OCI-M2 (cell line): Measurements from ENCODE around the gene WDR48.

Experiments used
- DNase-seq: peaks from one replicate; lab custom pipeline; 2025; ENCODE audit not compliant: unreplicated experiment; lab: John Stamatoyannopoulos, UW

WDR48 gene

DNA sequence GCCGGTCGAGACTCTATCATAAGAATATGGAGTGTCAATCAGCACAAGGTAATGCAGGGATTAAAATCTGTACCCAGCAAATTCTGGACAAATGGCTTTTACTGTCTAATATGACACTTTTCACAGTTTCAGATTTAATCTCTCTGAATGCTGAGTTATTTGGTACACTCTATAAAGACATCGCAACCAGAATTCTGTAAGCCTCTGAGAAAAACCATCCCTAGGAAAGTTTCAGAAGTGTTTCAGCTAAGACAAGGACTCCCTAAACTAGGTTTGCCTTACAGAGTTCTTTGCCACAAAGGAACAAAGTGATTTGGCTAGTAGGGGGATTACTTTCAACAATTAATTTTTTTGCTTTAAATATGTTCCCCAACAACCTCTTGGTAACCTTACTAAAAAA lies 11.3 kb downstream of the WDR48 start:
- no peak for DNase-seq

DNA sequence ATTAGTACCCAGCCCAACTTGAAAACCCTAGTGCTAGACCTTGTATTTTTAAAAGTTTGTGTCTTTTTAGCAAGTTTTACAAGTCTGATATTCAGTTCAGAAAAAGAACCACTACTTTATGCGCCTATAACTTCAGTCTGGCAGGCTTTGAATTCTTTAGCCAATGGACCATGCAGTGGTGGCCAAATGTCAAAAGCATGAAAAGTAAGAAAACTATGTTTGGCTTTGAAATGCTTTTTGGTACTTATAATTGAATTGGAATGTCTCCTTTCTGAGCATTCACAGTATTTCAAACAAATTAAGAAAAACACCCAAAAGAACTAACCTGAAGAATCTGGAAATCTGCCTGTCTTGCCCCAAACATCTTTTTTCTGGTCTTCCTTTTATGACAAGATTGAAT lies 12.8 kb downstream of the WDR48 start:
- DNase-seq: no peak

DNA sequence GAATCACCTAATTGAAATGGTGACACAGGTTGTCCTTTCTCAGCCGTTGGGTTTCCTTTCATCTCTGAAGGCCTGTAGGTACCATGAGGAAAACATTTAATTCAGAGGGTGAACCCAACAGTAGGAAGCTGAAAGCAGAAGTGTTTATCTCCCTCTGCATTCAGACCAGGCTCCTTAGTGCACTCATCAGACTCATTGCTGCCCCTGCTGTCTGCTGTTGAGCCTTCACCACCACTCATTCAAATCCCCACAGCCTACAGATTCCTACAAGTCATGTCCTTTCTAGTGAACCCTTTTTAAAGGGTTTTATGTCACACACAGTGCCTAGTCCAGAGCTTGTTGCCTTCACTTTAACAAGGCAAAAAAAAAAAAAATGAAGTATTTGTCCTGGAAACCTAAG lies 13.4 kb downstream of the WDR48 start:
- DNase-seq: no peak

DNA sequence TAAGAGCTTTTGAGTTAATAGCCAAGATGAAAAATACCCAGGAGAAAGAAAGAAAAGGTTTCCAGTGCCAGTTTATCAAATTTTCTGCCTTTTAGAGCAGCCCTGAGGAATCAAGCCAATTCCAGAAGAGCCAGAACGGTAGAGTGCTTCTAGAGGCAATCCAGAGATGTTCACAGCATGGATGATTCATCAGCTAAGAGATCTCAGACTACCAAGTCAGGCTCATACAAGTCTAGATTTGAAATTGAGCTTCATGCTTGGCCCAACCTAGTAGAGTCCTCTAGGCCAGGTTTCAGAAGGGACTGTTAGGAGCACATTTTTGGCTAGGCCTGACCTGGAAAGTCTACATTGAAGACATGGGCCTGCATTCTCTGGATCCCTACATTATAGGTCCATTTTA lies 15.5 kb downstream of the WDR48 start:
- no peak for DNase-seq

DNA sequence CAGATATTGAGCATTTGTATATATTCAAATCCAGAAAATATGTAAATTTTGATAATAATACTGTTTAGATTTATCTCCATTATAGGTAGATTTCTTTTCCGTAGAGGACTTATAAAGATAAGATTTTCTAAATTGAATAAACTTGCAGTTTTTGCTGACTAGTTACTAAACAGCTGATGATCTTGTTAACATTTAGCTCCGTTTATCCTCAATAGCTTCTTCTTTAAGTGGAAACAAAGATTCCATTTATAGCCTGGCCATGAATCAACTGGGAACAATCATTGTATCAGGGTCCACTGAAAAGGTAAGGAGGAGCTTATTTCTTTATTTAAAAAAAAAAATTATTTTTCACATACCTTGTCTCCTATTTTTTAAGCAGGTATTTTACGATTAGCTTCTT lies 16.7 kb downstream of the WDR48 start:
- no peak for DNase-seq

DNA sequence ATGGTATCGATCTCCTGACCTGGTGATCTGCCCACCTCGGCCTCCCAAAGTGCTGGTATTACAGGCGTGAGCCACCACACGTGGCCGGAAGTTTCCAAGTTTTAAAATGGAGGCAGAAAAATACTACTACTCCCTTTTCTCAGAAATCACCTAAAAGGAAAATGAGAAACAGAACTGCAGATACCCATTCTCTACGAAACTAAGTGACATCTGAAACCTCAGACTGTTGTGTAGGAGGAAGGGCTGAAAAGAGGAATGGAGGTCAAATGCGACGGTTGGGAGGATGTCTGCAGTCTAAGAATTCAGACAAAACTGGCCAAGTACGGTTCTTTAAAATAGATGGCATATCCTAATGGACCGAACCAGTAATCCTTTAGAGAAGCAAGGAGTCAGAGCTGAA lies 24.1 kb downstream of the WDR48 start:
- DNase-seq: no peak

DNA sequence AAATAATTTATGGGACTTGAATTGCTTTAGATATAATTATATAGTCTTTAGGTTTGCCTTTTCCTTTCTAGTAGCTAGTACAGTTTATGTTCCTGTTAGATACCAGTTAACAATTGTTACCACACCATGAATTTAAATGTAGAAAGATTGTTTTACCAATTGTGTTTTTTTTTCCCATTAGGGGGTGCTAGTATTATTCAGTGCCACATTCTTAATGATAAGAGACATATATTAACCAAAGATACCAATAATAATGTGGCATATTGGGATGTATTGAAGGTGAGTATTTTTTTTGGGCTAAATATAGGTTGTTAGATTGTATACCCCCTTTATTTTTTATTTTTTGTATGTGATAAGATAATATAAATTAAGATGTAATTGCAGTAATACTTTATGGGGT lies 27.7 kb downstream of the WDR48 start:
- no peak for DNase-seq

DNA sequence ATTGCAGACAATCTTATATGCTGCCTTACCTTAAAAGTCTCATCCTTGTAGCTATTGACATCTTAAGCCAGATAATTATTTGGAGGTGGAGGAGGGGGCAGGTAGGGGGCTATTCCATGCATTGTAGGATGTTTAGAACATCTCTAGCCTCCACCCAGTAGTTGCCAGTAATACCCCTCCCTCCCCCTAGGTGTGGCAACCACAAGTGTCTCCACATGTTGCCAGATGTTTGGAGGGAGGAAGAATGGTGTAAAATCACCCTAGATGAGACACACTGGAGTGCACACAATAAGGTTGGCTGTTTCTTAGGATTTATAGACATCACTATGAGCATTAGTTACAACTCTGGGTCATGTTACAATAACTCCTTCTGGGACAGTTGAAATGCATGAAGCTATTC lies 28.2 kb downstream of the WDR48 start:
- DNase-seq: no peak

DNA sequence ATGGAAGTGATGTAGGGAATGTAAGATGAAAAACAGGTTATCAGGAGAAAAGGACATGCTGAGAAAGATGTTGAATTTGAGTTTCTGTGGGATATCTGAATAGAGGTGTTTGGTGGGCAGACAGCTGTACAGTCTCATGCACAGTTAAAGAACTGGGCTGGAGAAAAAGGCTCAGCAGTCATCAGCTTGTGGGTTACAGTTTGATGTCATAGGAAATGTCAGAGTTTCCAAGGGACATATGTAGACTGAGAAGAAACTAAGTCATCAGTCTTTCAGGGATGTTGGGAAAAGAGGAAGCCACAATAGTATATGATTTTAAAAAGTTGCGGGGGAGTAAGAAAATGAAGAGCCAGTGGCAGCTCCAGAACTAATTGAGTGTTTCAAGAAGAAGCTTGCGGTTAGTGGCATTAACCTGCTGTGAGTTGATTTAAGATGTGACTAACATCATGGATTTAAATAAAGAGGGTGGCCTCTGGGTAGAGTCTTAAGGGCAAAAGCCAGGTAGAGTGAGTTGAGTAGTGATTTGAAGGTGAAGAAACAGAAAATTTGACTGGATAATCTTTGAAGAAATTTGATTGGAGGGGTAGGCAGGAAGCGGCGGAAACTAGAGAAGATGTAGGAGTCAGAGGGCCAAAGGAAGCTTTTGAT lies 31.0 kb downstream of the WDR48 start:
- no peak for DNase-seq

DNA sequence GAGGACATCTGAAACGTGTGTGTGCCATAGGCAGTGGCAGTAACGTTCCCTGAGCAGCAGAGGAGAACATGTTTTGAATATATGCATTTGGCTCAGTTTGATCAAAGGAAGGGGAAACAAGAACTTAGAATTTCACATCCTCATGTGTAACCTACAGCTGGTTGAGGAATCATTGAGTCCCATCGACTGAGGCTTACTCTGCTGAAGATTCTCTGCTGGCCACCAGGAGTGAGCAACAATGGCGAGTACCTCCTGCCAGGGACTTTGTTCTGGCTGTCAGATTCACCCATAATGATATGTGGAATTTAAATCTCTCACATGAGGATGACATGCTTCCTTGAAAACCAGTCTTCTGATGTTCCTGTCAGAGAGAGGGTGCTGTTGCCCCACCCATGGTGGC lies 34.3 kb downstream of the WDR48 start:
- DNase-seq: no peak

DNA sequence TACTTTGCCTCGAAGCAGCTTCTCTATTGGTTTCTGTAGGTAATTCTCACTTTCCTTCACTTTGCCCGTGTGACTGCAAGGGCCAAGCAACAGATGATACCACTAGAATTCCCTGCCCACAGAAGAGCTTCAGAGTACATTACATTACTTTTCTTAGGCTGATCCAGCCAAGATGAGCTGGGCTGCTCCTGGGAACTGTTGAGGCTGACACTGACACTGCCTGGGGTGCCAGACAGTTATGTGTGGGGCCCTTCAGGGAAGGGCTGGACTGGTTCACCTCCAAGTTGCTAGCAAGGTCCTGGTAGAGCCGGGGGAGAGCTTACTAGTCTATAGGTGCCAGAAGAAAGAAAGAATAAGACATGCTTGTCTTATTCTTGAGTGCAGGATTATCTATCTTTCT lies 36.6 kb downstream of the WDR48 start:
- no peak for DNase-seq

DNA sequence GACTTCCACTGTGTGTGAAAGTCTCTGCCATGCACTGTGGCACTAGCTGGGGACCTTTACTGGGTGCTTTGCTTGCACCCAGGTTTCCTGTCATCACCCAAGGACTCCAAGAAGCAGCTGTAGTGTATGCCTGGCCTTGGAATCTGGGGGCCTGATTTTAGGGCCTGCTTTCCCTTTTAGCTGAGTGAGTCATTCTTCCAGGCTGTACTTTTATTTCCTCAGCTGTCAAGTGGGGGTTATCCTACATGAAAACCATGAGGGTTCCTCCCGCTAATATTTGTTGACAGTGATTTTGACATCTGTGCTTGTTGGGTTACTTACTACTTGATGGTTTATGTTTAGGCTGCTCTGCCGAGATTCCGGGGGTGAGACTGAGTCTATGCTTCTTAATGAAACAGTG lies 37.1 kb downstream of the WDR48 start:
- no peak for DNase-seq

DNA sequence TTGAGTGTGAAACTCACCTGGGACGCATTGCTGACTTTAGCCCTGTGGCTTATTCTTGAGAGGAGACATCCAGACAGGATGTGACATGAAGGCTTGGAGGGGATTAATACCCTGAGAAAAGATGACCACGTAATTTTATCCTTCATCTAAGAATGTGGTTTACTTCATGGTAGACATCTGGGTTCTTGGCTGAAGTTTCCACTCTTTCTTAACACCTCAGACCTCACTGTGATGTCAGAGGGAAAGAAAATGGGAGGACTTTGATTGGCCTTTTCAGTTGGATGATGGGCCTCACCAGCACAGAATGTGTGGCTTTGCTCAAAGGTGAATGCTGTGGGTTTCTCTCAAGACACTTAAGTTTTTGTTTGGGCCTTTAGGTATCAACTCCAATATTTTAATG lies 39.1 kb downstream of the WDR48 start:
- DNase-seq: no peak

DNA sequence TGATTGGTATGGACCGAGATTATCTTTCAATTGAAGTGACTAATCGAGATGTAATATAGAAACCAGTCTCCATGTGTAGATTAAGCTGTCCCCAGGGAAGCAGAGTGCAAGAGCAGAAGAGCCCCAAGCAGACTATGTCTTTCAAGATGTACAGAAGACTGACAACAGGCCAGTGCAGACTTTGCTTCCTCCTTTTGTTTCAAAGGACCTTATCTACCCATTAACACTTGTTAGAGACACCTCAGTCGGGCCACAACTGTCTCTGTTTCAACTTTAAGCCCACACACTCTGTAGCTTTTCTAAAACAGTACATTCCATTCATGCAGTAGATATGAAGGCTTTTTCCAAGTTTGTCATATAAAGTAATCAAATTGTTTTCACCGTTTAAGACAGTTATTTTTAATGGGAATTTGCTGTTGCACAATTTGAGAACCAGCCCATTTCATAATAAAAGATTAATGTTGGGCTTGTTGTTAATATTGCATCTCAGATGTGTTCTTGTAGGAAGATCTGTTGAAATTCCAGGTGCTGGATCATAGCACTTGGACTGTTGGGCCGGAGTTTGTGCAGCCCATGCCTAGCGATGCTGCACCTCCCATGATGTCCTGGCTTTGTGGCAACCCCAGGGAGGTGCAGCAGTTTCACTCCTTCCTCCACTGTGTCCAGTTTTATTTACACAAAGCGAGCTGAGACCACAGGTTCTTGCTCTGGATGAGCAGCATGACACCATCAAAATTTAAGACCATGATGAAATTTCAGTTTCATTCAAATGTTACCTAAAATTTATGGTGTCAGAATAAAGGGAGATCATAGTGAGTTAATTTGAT lies 43.2 kb downstream of the WDR48 start:
- peak; percentile 20 for DNase-seq

DNA sequence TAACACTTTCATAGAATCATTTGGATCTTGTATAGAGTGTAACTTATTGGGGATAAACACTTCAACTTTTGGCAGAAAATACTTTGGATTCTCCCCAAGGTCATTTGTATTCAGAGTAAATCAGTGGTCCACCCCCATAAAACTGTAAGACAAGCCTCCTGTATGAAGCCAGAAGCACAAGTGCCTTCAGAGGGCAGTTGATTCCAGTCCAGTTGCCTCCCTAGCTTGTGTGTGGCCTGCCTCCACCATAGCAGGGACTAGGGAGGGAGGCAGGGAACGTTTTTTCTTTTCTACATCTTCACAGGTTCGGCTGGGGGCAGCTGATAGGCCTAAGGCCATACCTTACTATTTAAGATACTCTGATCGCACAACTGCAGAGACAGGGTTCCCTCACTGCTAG lies 44.0 kb downstream of the WDR48 start:
- no peak for DNase-seq

DNA sequence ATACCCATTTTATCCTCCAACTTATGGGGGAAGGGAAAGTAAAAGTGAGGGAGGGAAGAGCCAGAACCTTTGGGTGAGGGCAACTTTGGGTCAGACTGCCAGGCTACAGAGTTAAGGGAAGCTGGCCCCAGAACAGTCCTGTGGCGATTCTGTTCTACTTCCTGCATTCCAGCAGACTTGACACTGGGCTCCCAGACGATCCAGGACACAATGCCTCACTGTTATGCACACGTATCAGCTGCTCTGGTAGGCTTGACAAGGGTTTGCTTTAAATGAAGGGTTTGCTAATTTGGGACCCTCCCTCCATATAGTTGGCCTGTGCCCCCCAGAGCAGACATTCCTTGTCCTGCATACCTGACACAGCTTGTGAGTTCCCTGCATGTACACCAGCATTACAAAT lies 45.0 kb downstream of the WDR48 start:
- DNase-seq: no peak

DNA sequence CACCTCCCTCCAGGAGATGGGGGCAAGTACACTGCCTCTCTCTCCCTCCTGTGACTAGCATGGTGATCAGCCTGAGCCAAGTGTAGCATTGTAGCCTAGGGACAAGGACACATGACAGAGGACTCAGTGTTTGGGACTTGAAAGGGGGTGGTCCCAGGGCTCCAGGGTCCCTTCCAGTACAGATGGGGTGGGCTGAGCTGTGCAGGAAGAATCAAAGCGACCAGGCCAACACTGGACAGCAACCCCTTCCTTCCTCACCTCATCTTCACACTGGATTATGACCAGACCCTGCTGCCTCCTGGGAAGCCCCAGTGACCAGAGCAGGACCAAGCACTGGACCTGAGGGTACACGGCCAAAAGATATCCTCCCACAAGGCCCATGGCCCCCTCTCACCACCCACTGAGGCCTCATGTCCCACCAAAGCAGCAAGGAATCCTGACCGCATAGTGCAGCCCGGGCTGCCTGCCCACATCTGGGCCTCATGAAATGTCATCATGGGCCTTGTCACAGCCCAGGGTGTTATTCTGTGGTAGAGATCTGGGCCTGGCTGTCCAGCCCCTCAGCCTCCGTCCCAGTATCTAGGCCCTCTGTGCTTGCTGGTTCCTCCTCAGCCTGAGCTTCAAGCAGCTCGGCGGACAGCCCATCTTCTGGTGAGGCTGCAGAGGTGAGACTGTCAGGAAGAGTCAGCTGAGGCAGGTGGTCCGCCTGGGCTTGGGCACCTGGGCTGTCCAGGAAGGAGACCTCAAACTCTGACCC lies 46.1 kb downstream of the WDR48 start:
- DNase-seq: no peak

DNA sequence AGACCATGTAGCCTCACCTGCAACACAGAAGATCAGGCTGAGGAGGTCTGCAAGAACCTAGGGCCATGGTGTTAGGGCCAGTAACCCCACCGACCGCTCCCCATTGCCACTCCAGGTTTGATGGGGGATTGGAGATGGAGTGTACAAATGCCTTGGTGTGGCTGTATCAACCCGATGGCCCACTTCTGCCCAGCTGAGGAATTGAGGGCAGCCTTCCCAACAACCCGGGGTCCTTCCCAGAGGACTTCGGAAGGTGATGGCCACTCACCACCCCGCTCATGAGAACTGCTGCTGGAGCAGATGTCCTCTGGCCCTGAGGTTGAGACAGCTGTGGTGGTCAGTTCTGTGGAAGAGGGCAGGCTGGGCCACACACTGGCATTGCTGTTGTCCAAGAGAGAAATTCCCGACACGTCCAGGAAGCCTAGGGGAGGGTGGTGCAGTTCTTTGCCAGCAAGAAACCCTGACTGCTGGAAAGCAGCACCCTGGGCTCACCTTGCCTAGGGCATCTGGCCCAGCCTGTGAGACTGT lies 46.7 kb downstream of the WDR48 start:
- no peak for DNase-seq

DNA sequence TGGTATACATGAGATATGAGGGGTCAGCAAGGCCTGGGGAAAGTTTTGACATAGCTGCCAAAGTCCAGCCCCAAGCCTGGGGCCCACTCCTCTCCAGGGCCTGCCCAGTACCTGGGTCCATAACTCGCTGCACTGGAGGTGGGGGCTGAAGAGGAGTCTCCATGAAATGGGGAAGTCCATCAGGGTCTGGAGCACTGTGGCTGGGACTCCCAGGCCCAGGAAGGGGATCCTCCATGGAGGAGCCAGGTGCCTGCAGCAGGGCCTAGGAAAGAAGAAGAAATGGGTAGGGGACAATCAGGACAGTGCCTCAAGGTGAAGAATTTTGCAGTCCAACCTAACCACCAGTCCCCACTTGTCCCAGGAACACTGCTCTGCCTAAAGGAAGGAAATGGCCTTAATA lies 47.4 kb downstream of the WDR48 start:
- DNase-seq: no peak

DNA sequence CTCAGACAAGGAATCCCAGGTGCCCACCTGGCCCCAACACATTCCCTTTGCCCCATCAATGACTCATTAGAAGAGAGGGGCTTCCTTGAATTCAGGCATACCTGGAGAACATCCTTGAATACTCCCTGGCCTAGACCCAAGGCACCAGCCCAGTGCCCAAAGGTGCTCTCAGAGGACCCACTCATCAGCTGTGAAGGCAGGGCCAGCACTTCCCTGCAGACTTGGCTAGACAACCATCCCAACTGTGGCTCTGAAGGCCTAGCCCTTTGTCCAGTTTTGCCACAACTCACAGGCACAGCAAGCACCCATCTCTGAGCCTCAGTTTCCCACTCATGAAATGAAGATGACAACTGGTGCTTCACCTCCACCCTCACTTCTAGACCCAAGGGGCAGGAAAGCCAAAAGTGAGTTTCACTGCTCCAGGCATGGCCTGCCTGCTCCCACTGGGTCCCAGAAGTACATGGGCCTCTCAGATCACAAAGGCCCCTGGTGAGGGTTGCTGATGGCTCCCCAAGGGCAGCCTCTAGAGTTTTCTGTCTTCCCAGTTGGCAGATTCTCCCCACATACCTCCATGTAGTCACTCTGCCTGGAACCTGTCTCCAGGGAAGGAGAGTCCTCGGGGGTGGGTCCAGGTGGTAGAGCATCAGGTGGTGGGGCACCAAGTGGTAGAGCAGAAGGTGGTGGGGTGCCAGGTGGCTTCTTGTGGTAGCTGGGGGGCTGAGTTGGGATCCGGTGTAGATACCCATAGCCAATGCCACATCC lies 48.1 kb downstream of the WDR48 start:
- no peak for DNase-seq

DNA sequence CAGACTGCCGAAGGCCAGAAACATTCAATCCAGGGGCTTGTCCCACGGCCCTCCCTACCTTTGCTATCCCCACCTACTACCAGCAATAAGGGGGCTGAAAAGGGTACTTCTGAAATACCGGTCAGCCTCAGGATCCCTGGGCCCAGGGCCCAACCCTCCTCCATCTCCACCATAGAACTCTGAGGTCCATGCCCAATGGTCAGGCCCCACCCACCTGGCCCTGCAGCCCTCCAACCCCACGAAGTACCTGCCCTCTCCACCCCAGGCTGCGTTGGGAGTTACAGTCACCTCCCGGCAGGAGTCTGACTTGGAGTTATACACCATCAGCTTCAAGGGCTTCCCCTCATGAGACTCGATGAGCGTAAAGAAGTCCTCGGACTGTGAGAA lies 48.7 kb downstream of the WDR48 start:
- no peak for DNase-seq
